ENCODE data around the gene OR2G3.

The OR2G3 gene

DNA sequence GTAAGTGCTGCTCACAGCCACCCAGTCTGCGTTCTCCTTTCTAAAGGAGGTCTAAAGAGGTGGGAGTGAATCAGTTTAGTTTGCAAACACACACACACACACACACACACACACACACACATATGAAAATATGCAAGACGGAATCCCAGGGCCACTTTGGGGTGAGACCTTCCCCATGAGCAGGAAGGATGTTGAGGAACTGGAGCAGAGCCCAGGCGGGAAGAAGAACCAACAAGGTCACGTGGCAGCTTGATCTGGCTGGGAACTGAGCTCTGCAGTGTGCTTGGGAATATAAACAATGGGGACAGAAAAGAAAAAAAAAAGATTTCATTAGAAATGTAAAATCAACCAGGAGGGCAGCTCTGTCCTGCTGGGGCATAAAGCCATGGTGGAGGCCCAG, 32.6 kb downstream of the OR2G3 start:
- no peak overlapping the region for H3K9ac ChIP-seq (ENCODE audit: low read depth, low read length)
- no peaks in the 10 kb centered on the region for H3K9me3 ChIP-seq (ENCODE audit: control insufficient read depth, insufficient read depth, low read length)
- peaks cover 29% of the 10 kb centered on the region for H3K27me3 ChIP-seq (ENCODE audit: control insufficient read depth, insufficient read depth, low read length)
- no peaks in the 10 kb centered on the region for H3K36me3 ChIP-seq (ENCODE audit: control insufficient read depth, insufficient read depth, low read length)
- no peak overlapping the region for H3K4me3 ChIP-seq (ENCODE audit: low read depth, low read length)
- H3K4me1 ChIP-seq (ENCODE audit: control insufficient read depth, insufficient read depth, low read length) = peaks cover 2% of the 10 kb centered on the region

- Histone ChIP-seq H3K4me3 (ENCODE audit: low read depth, low read length) (peak overlapping the region; percentile 45), H3K36me3 (ENCODE audit: control insufficient read depth, insufficient read depth, low read length) (no peaks in the 10 kb centered on the region), H3K9me3 (ENCODE audit: control insufficient read depth, insufficient read depth, low read length) (no peaks in the 10 kb centered on the region), H3K9ac (ENCODE audit: low read depth, low read length) (no peak overlapping the region), H3K27me3 (ENCODE audit: control insufficient read depth, insufficient read depth, low read length) (peaks cover 29% of the 10 kb centered on the region), H3K4me1 (ENCODE audit: control insufficient read depth, insufficient read depth, low read length) (peaks cover 2% of the 10 kb centered on the region)
Measured at GRCh38 chr1:247638781-247639180, 33.4 kb downstream of the OR2G3 start.

DNA sequence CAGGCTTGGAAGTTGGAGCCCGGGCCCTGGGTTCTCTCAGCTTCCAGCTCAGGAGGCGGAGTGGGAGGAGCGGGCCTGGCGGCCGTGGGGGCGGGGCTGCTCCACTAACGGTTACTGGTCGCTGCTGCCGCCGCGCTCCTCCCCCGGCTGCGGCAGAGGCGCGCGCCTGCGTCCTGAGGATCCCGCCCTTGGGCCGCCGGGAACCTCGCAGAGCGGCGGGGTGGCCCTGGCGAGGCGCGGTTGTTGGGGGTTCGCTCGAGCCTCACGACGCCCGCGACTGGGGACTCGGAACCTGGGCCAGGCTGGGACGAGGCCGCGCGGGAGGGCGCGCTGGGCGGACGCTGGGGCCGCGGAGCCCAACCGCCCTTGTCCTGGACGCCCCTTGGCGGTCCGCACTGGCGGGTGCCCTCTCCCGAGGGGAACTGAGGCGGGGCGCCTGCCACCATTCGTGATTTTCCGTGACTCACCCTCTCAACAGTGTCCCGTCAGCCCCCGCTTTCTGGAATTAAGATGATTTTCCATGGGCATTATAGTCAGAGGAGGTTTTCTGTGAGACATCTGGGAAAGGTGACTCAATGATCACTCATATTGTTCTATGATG, 34.1 kb downstream of the OR2G3 start:
- Histone ChIP-seq H3K36me3 (ENCODE audit: control insufficient read depth, insufficient read depth, low read length) (no peaks in the 10 kb centered on the region), H3K4me1 (ENCODE audit: control insufficient read depth, insufficient read depth, low read length) (peaks cover 2% of the 10 kb centered on the region), H3K9me3 (ENCODE audit: control insufficient read depth, insufficient read depth, low read length) (no peaks in the 10 kb centered on the region), H3K27me3 (ENCODE audit: control insufficient read depth, insufficient read depth, low read length) (peaks cover 29% of the 10 kb centered on the region), H3K4me3 (ENCODE audit: low read depth, low read length) (peak overlapping the region; percentile 58), H3K9ac (ENCODE audit: low read depth, low read length) (no peak overlapping the region)

DNA sequence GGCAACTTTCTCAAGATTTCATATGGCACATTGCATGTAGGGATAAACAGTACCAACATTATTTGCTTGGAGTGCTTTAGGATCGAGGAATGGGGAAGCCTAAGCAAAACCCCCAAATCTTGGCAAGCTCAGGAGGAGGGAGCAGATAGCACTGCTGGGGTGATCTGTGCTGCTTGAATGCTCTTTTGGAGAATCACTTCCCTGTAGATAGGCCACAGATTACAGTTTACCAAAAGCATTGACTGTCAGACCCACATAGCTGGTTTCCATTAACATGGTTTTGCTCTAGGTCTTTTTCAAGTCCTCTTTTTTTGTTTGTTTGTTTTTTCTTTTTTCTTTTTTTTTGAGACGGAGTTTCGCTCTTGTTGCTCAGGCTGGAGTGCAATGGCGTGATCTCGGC, 37.4 kb downstream of the OR2G3 start:
- Histone ChIP-seq H3K9me3 (ENCODE audit: control insufficient read depth, insufficient read depth, low read length) (no peaks in the 10 kb centered on the region), H3K4me1 (ENCODE audit: control insufficient read depth, insufficient read depth, low read length) (peaks cover 8% of the 10 kb centered on the region), H3K27me3 (ENCODE audit: control insufficient read depth, insufficient read depth, low read length) (peaks cover 28% of the 10 kb centered on the region), H3K4me3 (ENCODE audit: low read depth, low read length) (no peak overlapping the region), H3K36me3 (ENCODE audit: control insufficient read depth, insufficient read depth, low read length) (no peaks in the 10 kb centered on the region), H3K9ac (ENCODE audit: low read depth, low read length) (no peak overlapping the region)

GRCh38 chr1:247646867-247647266, 41.5 kb downstream of the OR2G3 start:
- Histone ChIP-seq H3K9ac (ENCODE audit: low read depth, low read length) (no peak overlapping the region), H3K36me3 (ENCODE audit: control insufficient read depth, insufficient read depth, low read length) (no peaks in the 10 kb centered on the region), H3K4me3 (ENCODE audit: low read depth, low read length) (no peak overlapping the region), H3K4me1 (ENCODE audit: control insufficient read depth, insufficient read depth, low read length) (peaks cover 12% of the 10 kb centered on the region), H3K9me3 (ENCODE audit: control insufficient read depth, insufficient read depth, low read length) (no peaks in the 10 kb centered on the region), H3K27me3 (ENCODE audit: control insufficient read depth, insufficient read depth, low read length) (no peaks in the 10 kb centered on the region)

DNA sequence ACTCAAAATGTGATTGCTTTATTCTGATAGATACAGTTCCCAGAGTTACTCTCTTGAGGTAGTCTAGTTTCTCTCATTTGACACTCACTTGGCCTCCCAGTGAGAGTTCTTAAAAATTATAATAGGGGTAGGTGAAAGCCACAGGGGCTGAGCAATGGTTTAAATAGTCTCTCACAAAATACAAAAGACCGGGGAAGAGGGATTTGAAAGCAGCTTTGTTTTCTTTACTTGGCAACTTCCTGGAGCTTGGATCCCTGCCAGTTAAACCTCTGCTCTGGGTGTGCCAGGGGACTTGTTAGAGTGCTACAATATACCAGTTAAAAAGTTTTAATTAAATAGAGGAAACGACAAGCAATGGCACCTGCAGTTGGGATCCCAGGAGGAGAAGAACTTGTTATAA, 42.5 kb downstream of the OR2G3 start:
- Histone ChIP-seq H3K27me3 (ENCODE audit: control insufficient read depth, insufficient read depth, low read length) (no peaks in the 10 kb centered on the region), H3K9me3 (ENCODE audit: control insufficient read depth, insufficient read depth, low read length) (no peaks in the 10 kb centered on the region), H3K4me3 (ENCODE audit: low read depth, low read length) (no peak overlapping the region), H3K4me1 (ENCODE audit: control insufficient read depth, insufficient read depth, low read length) (peaks cover 12% of the 10 kb centered on the region), H3K9ac (ENCODE audit: low read depth, low read length) (no peak overlapping the region), H3K36me3 (ENCODE audit: control insufficient read depth, insufficient read depth, low read length) (no peaks in the 10 kb centered on the region)

- Histone ChIP-seq H3K36me3 (ENCODE audit: control insufficient read depth, insufficient read depth, low read length) (no peaks in the 10 kb centered on the region), H3K9ac (ENCODE audit: low read depth, low read length) (no peak overlapping the region), H3K27me3 (ENCODE audit: control insufficient read depth, insufficient read depth, low read length) (no peaks in the 10 kb centered on the region), H3K4me1 (ENCODE audit: control insufficient read depth, insufficient read depth, low read length) (peaks cover 5% of the 10 kb centered on the region), H3K9me3 (ENCODE audit: control insufficient read depth, insufficient read depth, low read length) (no peaks in the 10 kb centered on the region), H3K4me3 (ENCODE audit: low read depth, low read length) (no peak overlapping the region)
Measured at GRCh38 chr1:247653040-247653439, 47.7 kb downstream of the OR2G3 start.
